22Rv1 (cell line): ENCODE results near the gene CHCHD5.

Experiments used
- ZFX ChIP-seq: fragments of 450-650 bp; IDR thresholded peaks from 2 replicates; pipeline ENCODE4 v1.6.1; 2017; ENCODE audit warnings: antibody characterized with exemption, borderline replicate concordance
- TF ChIP-seq, protein P1 (sequence below): fragments of 450-650 bp; IDR thresholded peaks from 2 replicates; pipeline ENCODE4 v1.5.1; 2017; ENCODE audit warnings: mild to moderate bottlenecking

DNA sequence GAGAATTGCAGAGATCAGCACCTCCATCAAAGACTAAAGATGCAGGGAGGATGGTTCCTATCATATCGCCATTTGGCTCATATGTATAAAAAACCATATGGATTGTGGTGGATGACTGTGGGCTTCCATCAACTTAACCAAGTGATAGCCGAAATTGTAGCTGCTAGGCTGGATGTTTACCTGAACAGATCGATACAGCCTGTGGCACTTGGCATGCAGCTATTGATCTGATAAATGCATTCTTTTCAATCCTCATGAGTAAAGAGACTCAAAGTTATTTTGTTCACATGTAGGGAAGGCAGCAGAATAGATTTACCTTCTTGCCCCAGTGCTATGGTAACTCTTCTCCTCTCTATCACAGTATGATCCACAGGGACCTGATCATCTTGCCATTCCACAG is 18.5 kb downstream of the CHCHD5 start:
- TF ChIP-seq, protein P1, sequence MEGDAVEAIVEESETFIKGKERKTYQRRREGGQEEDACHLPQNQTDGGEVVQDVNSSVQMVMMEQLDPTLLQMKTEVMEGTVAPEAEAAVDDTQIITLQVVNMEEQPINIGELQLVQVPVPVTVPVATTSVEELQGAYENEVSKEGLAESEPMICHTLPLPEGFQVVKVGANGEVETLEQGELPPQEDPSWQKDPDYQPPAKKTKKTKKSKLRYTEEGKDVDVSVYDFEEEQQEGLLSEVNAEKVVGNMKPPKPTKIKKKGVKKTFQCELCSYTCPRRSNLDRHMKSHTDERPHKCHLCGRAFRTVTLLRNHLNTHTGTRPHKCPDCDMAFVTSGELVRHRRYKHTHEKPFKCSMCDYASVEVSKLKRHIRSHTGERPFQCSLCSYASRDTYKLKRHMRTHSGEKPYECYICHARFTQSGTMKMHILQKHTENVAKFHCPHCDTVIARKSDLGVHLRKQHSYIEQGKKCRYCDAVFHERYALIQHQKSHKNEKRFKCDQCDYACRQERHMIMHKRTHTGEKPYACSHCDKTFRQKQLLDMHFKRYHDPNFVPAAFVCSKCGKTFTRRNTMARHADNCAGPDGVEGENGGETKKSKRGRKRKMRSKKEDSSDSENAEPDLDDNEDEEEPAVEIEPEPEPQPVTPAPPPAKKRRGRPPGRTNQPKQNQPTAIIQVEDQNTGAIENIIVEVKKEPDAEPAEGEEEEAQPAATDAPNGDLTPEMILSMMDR, result no peak
- TF ChIP-seq ZFX, result no peak
